HUES6 (cell line): ENCODE data around the gene SLC30A10.

ENCODE experiments used
- H3K27ac ChIP-seq: 2 replicates; pipeline ENCODE4 v1.7.0; 2013; ENCODE audit warnings: low read depth, mild to moderate bottlenecking, low read length, inconsistent platforms
- H3K27me3 ChIP-seq: 2 replicates; pipeline ENCODE4 v1.6.1; 2013; ENCODE audit warnings: low read length; ENCODE audit not compliant: control insufficient read depth, insufficient read depth
- H3K36me3 ChIP-seq: 2 replicates; pipeline ENCODE4 v1.6.1; 2013; ENCODE audit warnings: low read length; ENCODE audit not compliant: control insufficient read depth, insufficient read depth
- H3K4me1 ChIP-seq: 2 replicates; pipeline ENCODE4 v1.6.1; 2013; ENCODE audit warnings: low read length; ENCODE audit not compliant: control insufficient read depth, insufficient read depth
- H3K4me3 ChIP-seq: 2 replicates; pipeline ENCODE4 v1.5.1; 2013; ENCODE audit warnings: low read depth, low read length
- H3K9ac ChIP-seq: one replicate; pipeline ENCODE4 v1.6.1; 2013; ENCODE audit warnings: mild to moderate bottlenecking, low read length
- H3K9me3 ChIP-seq: 2 replicates; pipeline ENCODE4 v1.6.1; 2013; ENCODE audit warnings: low read depth, low read length; ENCODE audit not compliant: control insufficient read depth, insufficient read depth

SLC30A10 gene

GRCh38 chr1:219927956-219928790 lies at the start of gene SLC30A10:
SLC30A10 (minus strand) TSS chr1:219928557; CDS start chr1:219928440, 117 bp downstream.
- Histone ChIP-seq H3K9me3 (no peaks in the 10 kb centered on the region), H3K36me3 (no peaks in the 10 kb centered on the region), H3K4me1 (0 out of 2 replicates have a peak, but pooled peaks cover 6% of the 10 kb centered on the region), H3K27ac (no peak within 1 kb of the TSS), H3K27me3 (peaks cover 44% of the 10 kb centered on the region), H3K9ac (peak within 1 kb of the TSS; percentile 23), H3K4me3 (peak within 1 kb of the TSS; percentile 77)

GRCh38 chr1:219973213-219973612 lies 44.9 kb upstream of the SLC30A10 start:
- Histone ChIP-seq H3K9ac (no peak overlapping the region), H3K4me3 (no peak overlapping the region), H3K27ac (no peak overlapping the region), H3K27me3 (no peaks in the 10 kb centered on the region), H3K9me3 (no peaks in the 10 kb centered on the region), H3K4me1 (no peaks in the 10 kb centered on the region), H3K36me3 (peaks cover 67% of the 10 kb centered on the region)

- Histone ChIP-seq H3K36me3 (peaks cover 33% of the 10 kb centered on the region), H3K27me3 (no peaks in the 10 kb centered on the region), H3K4me1 (no peaks in the 10 kb centered on the region; the same call in 1 of the 2 replicates), H3K4me3 (no peak overlapping the region), H3K9ac (no peak overlapping the region), H3K9me3 (no peaks in the 10 kb centered on the region), H3K27ac (no peak overlapping the region)
Measured at GRCh38 chr1:219967361-219967760, 39.0 kb upstream of the SLC30A10 start.

- Histone ChIP-seq H3K9ac (no peak overlapping the region), H3K4me3 (no peak overlapping the region), H3K27me3 (no peaks in the 10 kb centered on the region)
Measured at GRCh38 chr1:219966071-219966349, 37.7 kb upstream of the SLC30A10 start.

GRCh38 chr1:219965285-219966070 lies 37.1 kb upstream of the SLC30A10 start:
- Histone ChIP-seq H3K4me1 (no peaks in the 10 kb centered on the region; the same call in 1 of the 2 replicates), H3K9ac (no peak overlapping the region), H3K9me3 (no peaks in the 10 kb centered on the region), H3K4me3 (no peak overlapping the region), H3K36me3 (peaks cover 21% of the 10 kb centered on the region), H3K27me3 (no peaks in the 10 kb centered on the region), H3K27ac (no peak overlapping the region)

More at GRCh38 chr1:219966071-219966349, 37.7 kb upstream of the SLC30A10 start:
- Histone ChIP-seq H3K27ac (no peak overlapping the region), H3K9me3 (no peaks in the 10 kb centered on the region), H3K4me1 (no peaks in the 10 kb centered on the region; the same call in 1 of the 2 replicates), H3K36me3 (peaks cover 23% of the 10 kb centered on the region)

- no peaks in the 10 kb centered on the region for H3K27me3 ChIP-seq
- H3K36me3 ChIP-seq = peaks cover 6% of the 10 kb centered on the region; the same call in 1 of the 2 replicates
- H3K4me1 ChIP-seq = no peaks in the 10 kb centered on the region; the same call in 1 of the 2 replicates
- H3K4me3 ChIP-seq = no peak overlapping the region
- H3K27ac ChIP-seq = no peak overlapping the region
- H3K9me3 ChIP-seq = no peaks in the 10 kb centered on the region
- H3K9ac ChIP-seq = no peak overlapping the region
Measured at GRCh38 chr1:219963432-219963831, 35.1 kb upstream of the SLC30A10 start.

- Histone ChIP-seq H3K36me3 (no peaks in the 10 kb centered on the region), H3K4me3 (no peak overlapping the region), H3K27me3 (no peaks in the 10 kb centered on the region), H3K4me1 (no peaks in the 10 kb centered on the region; the same call in 1 of the 2 replicates), H3K27ac (no peak overlapping the region), H3K9me3 (no peaks in the 10 kb centered on the region), H3K9ac (no peak overlapping the region)
Measured at GRCh38 chr1:219961684-219962083, 33.3 kb upstream of the SLC30A10 start.

GRCh38 chr1:219959540-219960203 lies 31.3 kb upstream of the SLC30A10 start:
- no peak overlapping the region for H3K9ac ChIP-seq
- no peak overlapping the region for H3K4me3 ChIP-seq
- no peak overlapping the region for H3K27ac ChIP-seq
- no peaks in the 10 kb centered on the region for H3K27me3 ChIP-seq
- H3K9me3 ChIP-seq = no peaks in the 10 kb centered on the region
- no peaks in the 10 kb centered on the region for H3K4me1 ChIP-seq
- no peaks in the 10 kb centered on the region for H3K36me3 ChIP-seq

- Histone ChIP-seq H3K9ac (no peak overlapping the region), H3K27me3 (no peaks in the 10 kb centered on the region), H3K4me1 (no peaks in the 10 kb centered on the region), H3K9me3 (no peaks in the 10 kb centered on the region), H3K27ac (no peak overlapping the region), H3K36me3 (no peaks in the 10 kb centered on the region), H3K4me3 (no peak overlapping the region)
Measured at GRCh38 chr1:219958875-219959417, 30.6 kb upstream of the SLC30A10 start.

- Histone ChIP-seq H3K27me3 (no peaks in the 10 kb centered on the region), H3K4me3 (no peak overlapping the region), H3K9ac (no peak overlapping the region), H3K27ac (no peak overlapping the region), H3K4me1 (no peaks in the 10 kb centered on the region), H3K36me3 (no peaks in the 10 kb centered on the region), H3K9me3 (0 out of 2 replicates have a peak, but pooled peaks cover 2% of the 10 kb centered on the region)
Measured at GRCh38 chr1:219954736-219955421, 26.5 kb upstream of the SLC30A10 start.
